Activated CD8-positive, alpha-beta T cell treated with anti-CD3 and anti-CD28 coated beads for 36 hours (primary cell): ENCODE results near the gene VTI1A. TPM values are rescaled to one million over a fixed set of nuclear protein-coding genes. Genes with fewer than 3 reads are reported as not detected.

Source experiments
- ATAC-seq: fragments of 200-7000 bp; cut with Tn5 transposase; one replicate; pipeline ENCODE4 v1.10.0; 2021; ENCODE audit warnings: mild to moderate bottlenecking, moderate library complexity
- CTCF ChIA-PET: fragments of 350-600 bp; sonication (Branson Sonifier 250); formaldehyde crosslinking; loops from one replicate; lab custom pipeline; 2021; ENCODE audit warnings: antibody characterized with exemption; lab: Charles Lee
- POLR2A ChIA-PET: fragments of 350-600 bp; sonication (Branson Sonifier 250); formaldehyde crosslinking; loops from one replicate; lab custom pipeline; 2021; ENCODE audit warnings: antibody characterized with exemption; lab: Charles Lee
- DNase-seq: peaks from one replicate; pipeline ENCODE4 v3.0.0-alpha.2; 2020
- H3K27ac Mint-ChIP-seq: one replicate; pipeline ENCODE4 v1.8.0; 2021; ENCODE audit warnings: mild to moderate bottlenecking, mixed read lengths
- H3K27me3 Mint-ChIP-seq: one replicate; pipeline ENCODE4 v1.8.0; 2021; ENCODE audit warnings: mixed read lengths
- H3K36me3 Mint-ChIP-seq: one replicate; pipeline ENCODE4 v1.8.0; 2021; ENCODE audit warnings: low read depth, mixed read lengths
- H3K4me1 Mint-ChIP-seq: one replicate; pipeline ENCODE4 v1.8.0; 2021; ENCODE audit warnings: low read depth, mixed read lengths
- H3K4me3 Mint-ChIP-seq: one replicate; pipeline ENCODE4 v1.8.0; 2021; ENCODE audit warnings: mild to moderate bottlenecking, moderate library complexity, mixed read lengths
- H3K9me3 Mint-ChIP-seq: one replicate; pipeline ENCODE4 v1.8.0; 2021; ENCODE audit warnings: mixed read lengths
- intact Hi-C: fragments of 100-400 bp; cut with micrococcal nuclease; formaldehyde crosslinking; loops from one replicate; pipeline ENCODE4 v1.10.0; 2022
- total RNA-seq, 2 experiments: library from RNA; stranded (reverse); gene quantifications; one replicate each; pipeline ENCODE4 v1.2.3, GENCODE V29; 2021
- TF ChIP-seq, protein P1 (sequence below): fragments of 200-600 bp; IDR thresholded peaks from one replicate; pipeline ENCODE4 v1.8.0; 2022; ENCODE audit warnings: antibody characterized with exemption, mild to moderate bottlenecking

VTI1A gene
- total RNA-seq, 2 experiments from 2014 or later: 29.4 to 30.0 TPM

DNA sequence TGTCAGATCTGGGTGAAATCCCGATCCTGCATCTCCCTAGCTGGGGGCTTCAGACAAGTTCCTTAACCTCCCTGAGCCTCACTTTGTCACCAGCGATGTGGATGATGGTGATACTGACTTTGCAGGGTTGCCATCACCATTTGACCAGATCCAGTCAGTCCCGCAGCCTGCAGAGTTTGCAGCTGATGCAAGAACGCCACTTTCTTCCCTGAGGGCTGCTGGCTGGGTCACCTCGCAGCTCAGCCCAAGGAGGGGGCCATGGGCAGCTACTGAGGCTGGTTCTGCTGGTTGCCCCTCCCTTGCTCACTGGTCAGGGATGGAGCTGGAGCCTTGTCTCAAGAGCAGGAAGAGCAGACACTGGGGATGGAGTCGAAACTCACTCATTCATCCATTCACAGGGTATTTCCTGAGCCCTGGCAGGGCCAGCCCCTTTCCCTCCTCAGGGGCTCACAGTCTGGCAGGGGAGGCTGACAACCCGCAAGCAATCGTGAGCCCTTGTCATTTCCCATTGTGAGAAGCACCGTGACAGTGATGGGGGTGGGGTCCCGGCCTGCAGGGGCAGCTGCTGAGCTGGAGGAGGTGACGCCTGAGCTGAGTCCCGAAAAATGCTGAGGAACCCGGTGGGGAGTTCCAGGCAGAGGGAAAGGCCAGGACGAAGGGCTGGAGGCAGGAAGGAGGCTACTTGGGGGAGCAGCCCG, 391.9 kb downstream of the VTI1A start:
- no peak for DNase-seq
- Mint-ChIP-seq H3K36me3 (no peaks in the 10 kb centered on the region), H3K9me3 (no peaks in the 10 kb centered on the region), H3K27me3 (no peaks in the 10 kb centered on the region), H3K4me3 (no peak overlapping the region), H3K27ac (no peak overlapping the region), H3K4me1 (peaks cover 2% of the 10 kb centered on the region)
- ATAC-seq: no peak
- POLR2A ChIA-PET: no interaction called here
- CTCF ChIA-PET: no interaction called here
- TF ChIP-seq, protein P1, sequence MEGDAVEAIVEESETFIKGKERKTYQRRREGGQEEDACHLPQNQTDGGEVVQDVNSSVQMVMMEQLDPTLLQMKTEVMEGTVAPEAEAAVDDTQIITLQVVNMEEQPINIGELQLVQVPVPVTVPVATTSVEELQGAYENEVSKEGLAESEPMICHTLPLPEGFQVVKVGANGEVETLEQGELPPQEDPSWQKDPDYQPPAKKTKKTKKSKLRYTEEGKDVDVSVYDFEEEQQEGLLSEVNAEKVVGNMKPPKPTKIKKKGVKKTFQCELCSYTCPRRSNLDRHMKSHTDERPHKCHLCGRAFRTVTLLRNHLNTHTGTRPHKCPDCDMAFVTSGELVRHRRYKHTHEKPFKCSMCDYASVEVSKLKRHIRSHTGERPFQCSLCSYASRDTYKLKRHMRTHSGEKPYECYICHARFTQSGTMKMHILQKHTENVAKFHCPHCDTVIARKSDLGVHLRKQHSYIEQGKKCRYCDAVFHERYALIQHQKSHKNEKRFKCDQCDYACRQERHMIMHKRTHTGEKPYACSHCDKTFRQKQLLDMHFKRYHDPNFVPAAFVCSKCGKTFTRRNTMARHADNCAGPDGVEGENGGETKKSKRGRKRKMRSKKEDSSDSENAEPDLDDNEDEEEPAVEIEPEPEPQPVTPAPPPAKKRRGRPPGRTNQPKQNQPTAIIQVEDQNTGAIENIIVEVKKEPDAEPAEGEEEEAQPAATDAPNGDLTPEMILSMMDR: no peak
- intact Hi-C loops: no loop called here

DNA sequence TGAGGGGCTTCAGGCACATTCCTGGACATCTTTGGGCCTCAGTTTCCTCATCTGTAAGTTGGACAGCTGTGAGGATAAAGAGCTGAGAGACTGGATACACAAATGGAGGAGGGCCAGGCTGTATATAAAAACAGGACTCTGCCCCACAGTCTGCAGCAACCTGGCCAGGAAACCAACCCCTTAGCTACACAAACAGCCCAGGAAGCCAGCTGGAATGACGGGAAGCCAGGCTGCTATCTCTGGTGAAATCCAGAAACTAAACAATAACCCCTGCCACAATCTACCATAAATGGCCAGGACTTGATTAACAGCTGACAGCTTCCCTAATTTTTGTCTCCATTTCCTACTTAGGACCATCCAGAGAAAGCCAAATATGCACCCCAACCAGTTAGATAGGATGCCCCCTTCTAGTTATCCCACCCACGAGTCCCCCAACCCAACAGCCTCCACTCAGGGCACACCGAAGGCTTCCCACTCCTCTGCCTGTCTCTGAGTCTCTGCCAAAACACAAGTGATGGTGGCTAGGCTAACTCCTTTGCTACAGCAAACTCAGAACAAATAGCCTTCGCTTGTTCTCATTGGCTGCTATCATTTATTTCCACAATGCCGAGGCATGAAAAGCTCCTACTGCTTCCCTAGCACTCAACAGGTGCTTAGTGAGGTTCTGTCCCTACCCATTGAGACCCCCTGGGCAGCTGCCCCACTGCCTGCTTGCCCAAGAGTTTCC, 393.1 kb downstream of the VTI1A start:
- peaks cover 4% of the 10 kb centered on the region for H3K36me3 Mint-ChIP-seq
- ChIA-PET POLR2A (no interaction called here), CTCF (no interaction called here)
- ATAC-seq (no peak), DNase-seq (no peak)
- H3K9me3 Mint-ChIP-seq: peaks cover 6% of the 10 kb centered on the region
- H3K27me3 Mint-ChIP-seq: no peaks in the 10 kb centered on the region
- TF ChIP-seq, protein P1: no peak
- H3K27ac Mint-ChIP-seq: no peak overlapping the region
- H3K4me1 Mint-ChIP-seq: no peaks in the 10 kb centered on the region
- intact Hi-C loops: no loop called here
- H3K4me3 Mint-ChIP-seq: no peak overlapping the region

DNA sequence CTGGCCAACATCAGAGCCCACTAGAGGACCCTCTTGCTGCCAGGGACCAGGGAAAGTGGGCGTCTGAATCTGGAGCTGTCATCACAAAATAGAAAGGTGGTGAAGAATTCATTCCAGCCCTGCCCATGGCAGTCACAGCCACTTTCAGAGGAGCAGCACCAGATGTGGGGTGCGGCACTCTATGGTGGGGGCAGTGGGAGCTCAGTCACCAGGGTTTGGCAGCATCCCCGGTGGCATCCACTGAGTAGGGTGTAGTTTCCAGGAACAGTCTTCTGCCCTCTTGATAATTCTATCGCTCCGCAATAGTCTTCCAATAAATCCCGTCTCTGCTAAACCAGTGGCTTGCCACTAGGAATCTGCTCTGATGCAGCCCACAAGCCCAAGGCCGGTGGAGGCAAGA, 394.5 kb downstream of the VTI1A start:
- DNase-seq (no peak), ATAC-seq (no peak)
- intact Hi-C loops: no loop called here
- Mint-ChIP-seq H3K36me3 (peaks cover 12% of the 10 kb centered on the region), H3K4me3 (no peak overlapping the region), H3K9me3 (peaks cover 8% of the 10 kb centered on the region), H3K4me1 (no peaks in the 10 kb centered on the region), H3K27ac (no peak overlapping the region), H3K27me3 (no peaks in the 10 kb centered on the region)
- ChIA-PET POLR2A (no interaction called here), CTCF (no interaction called here)
- TF ChIP-seq, protein P1: no peak

DNA sequence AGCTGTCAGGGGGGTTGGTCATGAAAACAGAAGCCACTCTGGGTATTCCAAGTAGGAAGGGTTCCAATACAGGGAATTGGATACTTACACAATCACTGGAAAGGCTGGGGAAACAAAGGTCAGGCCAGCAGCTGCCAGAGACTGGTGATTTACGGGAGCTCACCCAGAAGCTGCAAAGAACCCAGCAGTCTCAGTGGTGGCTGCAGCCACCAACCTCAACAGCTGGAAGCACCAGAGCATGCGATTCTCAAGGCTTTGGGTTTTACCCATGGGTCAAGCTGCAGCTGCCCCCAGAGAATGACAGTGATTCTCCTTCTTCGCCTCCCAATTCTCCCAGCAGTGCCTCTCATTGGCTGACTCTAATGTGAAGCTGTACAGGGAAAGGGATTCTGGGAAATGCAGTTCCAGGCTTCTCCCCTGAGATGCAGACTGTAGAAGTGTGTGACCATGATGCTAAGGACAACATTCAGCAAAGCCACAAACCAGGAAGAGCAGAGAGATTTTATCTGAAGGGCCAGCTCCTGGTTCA, 395.9 kb downstream of the VTI1A start:
- no peaks in the 10 kb centered on the region for H3K4me1 Mint-ChIP-seq
- CTCF ChIA-PET: no interaction called here
- no peak overlapping the region for H3K4me3 Mint-ChIP-seq
- TF ChIP-seq, protein P1: no peak
- POLR2A ChIA-PET: no interaction called here
- no peaks in the 10 kb centered on the region for H3K27me3 Mint-ChIP-seq
- no peak overlapping the region for H3K27ac Mint-ChIP-seq
- peaks cover 21% of the 10 kb centered on the region for H3K36me3 Mint-ChIP-seq
- DNase-seq: no peak
- intact Hi-C loops: no loop called here
- peaks cover 16% of the 10 kb centered on the region for H3K9me3 Mint-ChIP-seq
- no peak for ATAC-seq

DNA sequence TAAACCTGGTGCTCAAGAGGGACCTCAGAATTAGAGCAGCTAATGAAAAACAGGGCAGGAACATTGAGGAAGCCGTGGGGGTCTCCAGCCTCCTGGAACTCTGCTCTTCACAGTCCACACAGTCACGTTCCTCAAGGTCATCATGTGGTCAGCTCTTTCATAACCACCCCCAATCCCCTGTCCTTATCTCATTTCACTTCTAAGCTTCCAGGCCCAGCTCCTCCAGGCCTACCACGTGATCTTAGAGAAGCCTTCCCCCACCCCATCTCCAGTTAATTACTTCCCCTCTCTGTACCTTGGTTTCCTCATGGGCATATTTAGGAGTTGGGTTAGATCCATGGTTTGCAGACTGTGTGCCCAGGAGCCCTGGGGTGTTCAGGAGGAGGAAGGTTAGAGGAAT, 396.6 kb downstream of the VTI1A start:
- ChIA-PET CTCF (no interaction called here), POLR2A (no interaction called here)
- DNase-seq (no peak), ATAC-seq (no peak)
- Mint-ChIP-seq H3K4me1 (no peaks in the 10 kb centered on the region), H3K4me3 (no peak overlapping the region), H3K27ac (no peak overlapping the region), H3K36me3 (peaks cover 21% of the 10 kb centered on the region), H3K27me3 (no peaks in the 10 kb centered on the region), H3K9me3 (peaks cover 22% of the 10 kb centered on the region)
- intact Hi-C loops: no loop called here
- TF ChIP-seq, protein P1: no peak
